ENCODE measurements around the gene FHL1.
"Not testable (repeated sequence)": the region's sequence is repeated elsewhere in the genome, so short reads cannot be mapped to it uniquely, and the experiment has no call there.

Gene FHL1

DNA sequence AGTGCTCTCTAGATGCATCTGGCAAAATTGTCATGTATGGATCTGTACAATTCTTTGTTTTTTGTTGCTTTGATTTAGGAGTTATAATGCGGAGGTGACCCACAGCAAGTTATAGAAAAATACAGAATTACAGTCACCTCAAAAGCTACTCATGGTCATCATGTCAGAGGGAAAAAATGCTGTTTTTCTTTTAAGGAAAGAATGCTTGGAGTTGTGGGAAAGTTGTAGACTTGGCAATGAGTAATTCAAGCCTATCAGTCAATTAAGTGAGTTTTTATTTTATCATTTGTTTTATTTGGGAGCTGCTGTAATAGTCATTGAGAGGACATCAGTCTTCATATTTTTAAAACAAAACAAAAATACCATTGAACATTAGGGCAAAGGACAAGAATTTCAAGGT is 16.4 kb downstream of the FHL1 start:
- H3K4me3 ChIP-seq (ENCODE audit: low read depth, low read length): no peak overlapping the region
- TF ChIP-seq POLR2A (IDR thresholded peaks at IDR 0.05; ENCODE audit: extremely low read depth, insufficient read length) (no peak), MAX (IDR thresholded peaks at IDR 0.05; ENCODE audit: low read depth, low read length) (no peak), MYC (IDR thresholded peaks at IDR 0.05; ENCODE audit: low read depth, low read length) (no peak)
- TF ChIP-seq, protein P1, sequence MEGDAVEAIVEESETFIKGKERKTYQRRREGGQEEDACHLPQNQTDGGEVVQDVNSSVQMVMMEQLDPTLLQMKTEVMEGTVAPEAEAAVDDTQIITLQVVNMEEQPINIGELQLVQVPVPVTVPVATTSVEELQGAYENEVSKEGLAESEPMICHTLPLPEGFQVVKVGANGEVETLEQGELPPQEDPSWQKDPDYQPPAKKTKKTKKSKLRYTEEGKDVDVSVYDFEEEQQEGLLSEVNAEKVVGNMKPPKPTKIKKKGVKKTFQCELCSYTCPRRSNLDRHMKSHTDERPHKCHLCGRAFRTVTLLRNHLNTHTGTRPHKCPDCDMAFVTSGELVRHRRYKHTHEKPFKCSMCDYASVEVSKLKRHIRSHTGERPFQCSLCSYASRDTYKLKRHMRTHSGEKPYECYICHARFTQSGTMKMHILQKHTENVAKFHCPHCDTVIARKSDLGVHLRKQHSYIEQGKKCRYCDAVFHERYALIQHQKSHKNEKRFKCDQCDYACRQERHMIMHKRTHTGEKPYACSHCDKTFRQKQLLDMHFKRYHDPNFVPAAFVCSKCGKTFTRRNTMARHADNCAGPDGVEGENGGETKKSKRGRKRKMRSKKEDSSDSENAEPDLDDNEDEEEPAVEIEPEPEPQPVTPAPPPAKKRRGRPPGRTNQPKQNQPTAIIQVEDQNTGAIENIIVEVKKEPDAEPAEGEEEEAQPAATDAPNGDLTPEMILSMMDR (IDR thresholded peaks at IDR 0.05; ENCODE audit: low read depth, low read length): no peak
- DNase-seq (ENCODE audit: low read depth): no peak

- no peak for DNase-seq (ENCODE audit: low read depth)
- H3K4me3 ChIP-seq (ENCODE audit: low read depth, low read length): no peak overlapping the region
- no peak for TF ChIP-seq MYC (IDR thresholded peaks at IDR 0.05; ENCODE audit: low read depth, low read length)
- TF ChIP-seq, protein P1 (IDR thresholded peaks at IDR 0.05; ENCODE audit: low read depth, low read length): no peak
- no peak for TF ChIP-seq POLR2A (IDR thresholded peaks at IDR 0.05; ENCODE audit: extremely low read depth, insufficient read length)
- TF ChIP-seq MAX (IDR thresholded peaks at IDR 0.05; ENCODE audit: low read depth, low read length): no peak
Measured at GRCh38 chrX:136165406-136165805, 18.1 kb downstream of the FHL1 start.

GRCh38 chrX:136166221-136166855 is 19.0 kb downstream of the FHL1 start:
- no peak for TF ChIP-seq POLR2A (IDR thresholded peaks at IDR 0.05; ENCODE audit: extremely low read depth, insufficient read length)
- TF ChIP-seq, protein P1 (IDR thresholded peaks at IDR 0.05; ENCODE audit: low read depth, low read length): peak; percentile 38
- no peak overlapping the region for H3K4me3 ChIP-seq (ENCODE audit: low read depth, low read length)
- peak; percentile 27 for DNase-seq (ENCODE audit: low read depth)

- not testable (repeated sequence) for DNase-seq (ENCODE audit: low read depth)
Measured at GRCh38 chrX:136167989-136168388, 20.7 kb downstream of the FHL1 start.

DNA sequence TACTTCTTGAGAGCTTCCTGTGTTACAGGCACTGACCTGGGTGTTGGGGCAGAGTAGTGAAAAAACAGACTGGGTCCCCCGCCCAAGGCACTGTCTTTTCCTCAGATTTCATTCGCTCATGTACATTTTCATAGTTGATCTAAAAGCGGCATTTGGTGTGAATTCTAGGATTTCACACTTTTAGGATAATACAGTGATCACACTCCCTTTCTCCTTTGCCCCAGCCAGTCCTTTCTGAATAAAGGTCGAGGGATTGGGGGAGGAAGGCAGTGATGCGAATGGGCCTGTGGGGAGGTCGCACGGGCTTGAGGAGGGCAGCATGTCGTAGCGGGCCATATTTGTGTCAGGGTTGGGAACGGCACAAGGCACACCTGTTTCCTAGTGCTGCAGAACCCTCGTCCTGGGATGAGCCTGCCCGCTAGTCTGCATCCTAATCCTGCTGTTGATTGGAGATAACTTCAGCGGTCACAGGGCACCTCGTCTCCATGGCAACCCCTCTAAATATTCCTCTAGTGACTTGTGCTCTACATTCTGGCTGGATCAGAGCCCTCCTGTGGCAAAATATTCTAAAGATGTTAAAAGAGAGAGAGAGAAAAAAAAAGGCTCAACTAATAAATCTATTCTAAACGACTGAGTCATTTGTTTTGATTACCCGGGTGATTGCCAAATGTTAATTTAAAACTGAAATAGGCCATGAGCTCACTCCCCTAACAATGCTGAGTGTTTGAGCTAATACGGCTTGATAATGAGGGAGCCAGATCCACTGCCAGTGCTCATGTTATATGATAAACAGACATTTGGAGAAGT is 21.8 kb downstream of the FHL1 start:
- no peak for DNase-seq (ENCODE audit: low read depth)
- no peak for TF ChIP-seq POLR2A (IDR thresholded peaks at IDR 0.05; ENCODE audit: extremely low read depth, insufficient read length)
- no peak for TF ChIP-seq MYC (IDR thresholded peaks at IDR 0.05; ENCODE audit: low read depth, low read length)
- TF ChIP-seq MAX (IDR thresholded peaks at IDR 0.05; ENCODE audit: low read depth, low read length): no peak
- TF ChIP-seq, protein P1 (IDR thresholded peaks at IDR 0.05; ENCODE audit: low read depth, low read length): no peak
- H3K4me3 ChIP-seq (ENCODE audit: low read depth, low read length): no peak overlapping the region

More at GRCh38 chrX:136167989-136168388, 20.7 kb downstream of the FHL1 start:
- not testable (repeated sequence) for H3K4me3 ChIP-seq (ENCODE audit: low read depth, low read length)

DNA sequence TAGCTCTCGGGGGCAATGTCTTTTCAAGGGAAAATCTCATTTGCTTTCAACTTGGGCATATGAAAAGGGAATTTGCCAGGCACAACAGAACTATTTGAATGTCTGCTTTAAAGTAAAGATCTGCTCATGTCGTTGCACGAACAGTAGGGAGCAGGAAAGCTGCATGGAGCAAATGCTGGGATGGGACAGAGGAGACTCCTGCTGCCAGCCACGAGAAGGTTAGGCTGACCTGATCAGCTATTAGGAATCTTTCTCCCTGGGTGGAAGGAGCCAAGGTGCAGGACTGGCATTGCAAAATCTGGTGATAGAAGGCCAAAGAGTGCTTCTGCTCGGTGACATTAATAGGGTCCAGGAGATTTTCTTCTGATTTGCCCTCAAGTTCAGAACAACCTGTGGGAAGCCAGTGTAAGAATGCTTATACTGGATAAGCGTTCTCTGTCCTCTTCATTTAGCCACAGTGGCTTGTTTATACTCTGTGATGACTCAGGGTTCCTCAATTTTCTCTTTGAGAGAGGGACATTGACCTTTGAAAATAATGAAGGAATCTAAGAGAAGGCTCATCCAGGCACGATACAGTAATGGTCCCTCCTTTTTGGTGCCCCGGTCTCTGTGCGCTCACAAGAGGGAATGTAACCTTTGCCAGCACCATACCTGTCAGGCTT is 22.9 kb downstream of the FHL1 start:
- DNase-seq (ENCODE audit: low read depth): no peak
- H3K4me3 ChIP-seq (ENCODE audit: low read depth, low read length): no peak overlapping the region
- no peak for TF ChIP-seq POLR2A (IDR thresholded peaks at IDR 0.05; ENCODE audit: extremely low read depth, insufficient read length)
- TF ChIP-seq MYC (IDR thresholded peaks at IDR 0.05; ENCODE audit: low read depth, low read length): no peak
- TF ChIP-seq, protein P1 (IDR thresholded peaks at IDR 0.05; ENCODE audit: low read depth, low read length): no peak
- no peak for TF ChIP-seq MAX (IDR thresholded peaks at IDR 0.05; ENCODE audit: low read depth, low read length)
